ENCODE data around the gene TRMT61B.

Gene TRMT61B

DNA sequence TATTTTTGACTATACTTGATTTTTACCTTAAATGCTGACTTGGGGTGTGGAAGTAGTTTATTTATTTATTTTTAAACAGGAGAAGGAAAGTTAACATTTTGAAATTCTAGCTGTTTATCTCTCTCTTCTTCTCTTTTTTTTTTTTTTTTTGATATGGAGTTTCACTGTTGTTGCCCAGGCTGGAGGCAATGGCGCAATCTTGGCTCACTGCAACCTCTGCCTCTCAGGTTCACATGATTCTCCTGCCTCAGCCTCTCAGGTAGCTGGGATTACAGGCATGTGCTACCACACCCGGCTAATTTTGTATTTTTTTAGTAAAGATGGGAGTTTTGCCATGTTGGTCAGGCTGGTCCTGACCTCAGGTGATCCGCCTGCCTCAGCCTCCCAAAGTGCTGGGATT is 35.4 kb upstream of the TRMT61B start:
- POLR2A ChIA-PET = no interaction called here
- TF ChIP-seq, protein P1, sequence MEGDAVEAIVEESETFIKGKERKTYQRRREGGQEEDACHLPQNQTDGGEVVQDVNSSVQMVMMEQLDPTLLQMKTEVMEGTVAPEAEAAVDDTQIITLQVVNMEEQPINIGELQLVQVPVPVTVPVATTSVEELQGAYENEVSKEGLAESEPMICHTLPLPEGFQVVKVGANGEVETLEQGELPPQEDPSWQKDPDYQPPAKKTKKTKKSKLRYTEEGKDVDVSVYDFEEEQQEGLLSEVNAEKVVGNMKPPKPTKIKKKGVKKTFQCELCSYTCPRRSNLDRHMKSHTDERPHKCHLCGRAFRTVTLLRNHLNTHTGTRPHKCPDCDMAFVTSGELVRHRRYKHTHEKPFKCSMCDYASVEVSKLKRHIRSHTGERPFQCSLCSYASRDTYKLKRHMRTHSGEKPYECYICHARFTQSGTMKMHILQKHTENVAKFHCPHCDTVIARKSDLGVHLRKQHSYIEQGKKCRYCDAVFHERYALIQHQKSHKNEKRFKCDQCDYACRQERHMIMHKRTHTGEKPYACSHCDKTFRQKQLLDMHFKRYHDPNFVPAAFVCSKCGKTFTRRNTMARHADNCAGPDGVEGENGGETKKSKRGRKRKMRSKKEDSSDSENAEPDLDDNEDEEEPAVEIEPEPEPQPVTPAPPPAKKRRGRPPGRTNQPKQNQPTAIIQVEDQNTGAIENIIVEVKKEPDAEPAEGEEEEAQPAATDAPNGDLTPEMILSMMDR (IDR thresholded peaks at IDR 0.05; ENCODE audit: control extremely low read depth, extremely low read depth, low read depth, missing control alignments) = no peak
- DNase-seq (ENCODE audit: extremely low spot score) = no peak
- CTCF ChIA-PET = interaction anchor here (1.4 to 1.6 kb wide), 2 partner anchors 12 to 16 kb away, joined by 3 read pairs; partner anchors contain the start of gene WDR43

DNA sequence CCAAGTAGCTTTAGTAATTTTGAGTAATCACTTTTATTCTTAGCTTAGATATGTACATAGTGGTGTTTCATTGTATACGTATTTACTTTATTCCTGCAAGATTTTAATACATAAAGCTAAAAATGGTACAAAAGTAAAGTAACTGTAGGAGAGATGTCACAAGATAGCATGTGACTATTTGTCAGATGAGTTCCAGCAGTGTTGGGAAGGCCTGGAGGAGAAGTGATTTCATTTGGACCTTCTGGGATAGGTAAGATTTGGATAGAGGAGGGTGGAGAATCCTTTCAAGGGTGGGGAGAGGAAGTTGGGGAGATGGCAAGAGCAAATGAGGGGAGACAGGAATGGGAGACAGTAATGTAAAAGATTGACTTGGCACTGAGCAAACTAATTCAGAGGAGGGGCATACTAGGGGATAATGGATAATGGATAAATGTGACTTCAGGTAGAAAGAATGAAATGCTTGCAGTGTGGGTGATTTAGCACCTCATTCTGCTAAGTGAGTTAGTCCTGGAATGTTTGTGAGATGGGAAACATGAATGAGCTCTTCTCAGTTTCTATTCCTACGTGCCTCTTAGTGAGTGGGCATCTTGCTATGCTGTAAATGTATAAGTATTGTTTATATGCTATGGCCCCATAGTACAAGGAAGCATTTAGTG is 34.8 kb upstream of the TRMT61B start:
- POLR2A ChIA-PET = no interaction called here
- DNase-seq (ENCODE audit: extremely low spot score) = no peak
- CTCF ChIA-PET = interaction anchor here (1.2 to 1.6 kb wide), 3 partner anchors 11 to 36 kb away, joined by 3 read pairs; partner anchors contain the start of gene WDR43
- TF ChIP-seq, protein P1 (IDR thresholded peaks at IDR 0.05; ENCODE audit: control extremely low read depth, extremely low read depth, low read depth, missing control alignments) = no peak

DNA sequence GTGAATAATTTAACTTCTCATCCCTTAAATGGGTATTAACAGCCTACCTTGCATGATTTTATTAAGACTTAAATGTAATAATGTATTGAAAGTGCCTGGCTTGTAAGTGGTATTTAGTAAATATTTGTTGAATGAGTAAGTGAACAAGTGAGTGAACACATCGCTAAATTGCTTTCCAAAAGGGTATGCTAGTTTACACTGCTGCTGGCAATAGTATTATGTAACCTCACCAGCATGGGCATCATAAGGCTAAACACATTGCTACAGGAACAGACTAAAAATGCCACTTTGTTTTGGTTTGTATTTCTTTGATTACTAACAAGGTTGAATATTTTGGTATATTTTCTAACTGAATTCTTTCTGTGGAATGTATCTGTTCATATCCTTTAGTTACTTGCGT is 34.2 kb upstream of the TRMT61B start:
- ChIA-PET CTCF (interaction anchor here (1.2 kb wide), 1 partner anchor 35 kb away, joined by 3 read pairs; no protein-coding TSS in a partner anchor), POLR2A (no interaction called here)
- TF ChIP-seq, protein P1 (IDR thresholded peaks at IDR 0.05; ENCODE audit: control extremely low read depth, extremely low read depth, low read depth, missing control alignments) = no peak
- DNase-seq (ENCODE audit: extremely low spot score) = no peak

DNA sequence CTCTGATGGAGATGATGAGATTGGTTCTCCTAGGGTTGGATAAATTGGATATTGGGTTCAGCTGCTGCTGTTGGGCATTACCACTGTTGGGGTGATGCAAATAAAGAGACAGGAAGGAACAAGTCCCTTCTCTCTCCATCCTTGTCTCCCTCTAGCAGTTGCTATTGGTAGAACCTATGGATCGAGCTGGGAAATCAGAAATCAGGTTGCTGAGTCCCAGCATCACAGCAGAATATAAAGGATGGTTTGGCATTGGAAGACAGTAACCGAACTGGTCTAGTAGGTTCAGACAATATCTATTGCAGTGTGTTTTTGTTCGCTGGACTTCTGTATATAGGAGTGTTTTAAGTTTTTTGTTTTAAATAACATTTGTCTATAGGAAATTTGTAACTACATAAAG is 32.5 kb upstream of the TRMT61B start:
- DNase-seq (ENCODE audit: extremely low spot score) = no peak
- CTCF ChIA-PET = interaction anchor here (1.8 kb wide), 1 partner anchor 11 kb away, joined by 4 read pairs; no protein-coding TSS in a partner anchor
- TF ChIP-seq, protein P1 (IDR thresholded peaks at IDR 0.05; ENCODE audit: control extremely low read depth, extremely low read depth, low read depth, missing control alignments) = no peak
- POLR2A ChIA-PET = no interaction called here

DNA sequence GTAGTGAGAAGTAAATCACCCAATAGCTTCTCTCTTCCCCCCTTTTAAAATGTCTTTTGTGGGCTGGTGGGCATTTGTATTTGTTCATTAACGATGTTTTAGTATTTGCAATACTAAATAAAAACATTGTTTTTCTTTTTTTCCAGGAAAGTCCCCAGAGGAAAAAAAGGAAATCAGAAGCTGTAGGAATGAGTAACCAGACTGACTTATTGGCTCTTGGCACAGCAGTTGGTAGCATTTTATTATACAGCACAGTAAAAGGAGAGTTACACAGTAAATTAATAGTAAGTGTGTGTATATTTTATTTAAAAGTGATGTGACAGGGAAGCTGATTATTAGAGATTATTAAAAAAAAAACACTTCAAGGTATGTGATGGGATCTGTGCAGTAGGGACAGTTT is 31.7 kb upstream of the TRMT61B start:
- CTCF ChIA-PET = interaction anchor here (0.9 to 1.8 kb wide), 2 partner anchors 11 to 25 kb away, joined by 3 to 4 read pairs; no protein-coding TSS in a partner anchor
- TF ChIP-seq, protein P1 (IDR thresholded peaks at IDR 0.05; ENCODE audit: control extremely low read depth, extremely low read depth, low read depth, missing control alignments) = no peak
- DNase-seq (ENCODE audit: extremely low spot score) = no peak
- POLR2A ChIA-PET = no interaction called here

DNA sequence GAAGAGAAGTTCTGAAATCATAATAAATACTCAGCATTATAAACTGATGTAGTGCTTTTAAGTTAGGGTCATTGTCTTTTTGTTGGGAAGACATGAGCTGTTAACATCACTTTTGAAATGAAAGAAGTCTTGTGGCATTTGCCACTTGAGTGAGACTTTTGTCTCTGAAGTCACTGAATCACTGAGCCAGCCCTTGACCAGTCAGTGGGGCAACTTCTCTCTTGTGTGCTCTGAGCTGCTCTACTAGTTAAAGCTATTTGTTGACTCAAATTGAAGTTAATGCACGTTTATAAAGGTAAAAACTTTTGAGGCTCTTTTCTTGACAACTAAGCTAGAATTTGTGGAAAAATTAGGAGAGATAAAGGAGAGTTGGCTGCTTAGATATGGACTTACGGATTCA is 31.1 kb upstream of the TRMT61B start:
- TF ChIP-seq, protein P1 (IDR thresholded peaks at IDR 0.05; ENCODE audit: control extremely low read depth, extremely low read depth, low read depth, missing control alignments) = no peak
- ChIA-PET CTCF (interaction anchor here (0.9 to 1.8 kb wide), 3 partner anchors 12 to 307 kb away, joined by 3 to 4 read pairs (median 3); no protein-coding TSS in a partner anchor), POLR2A (no interaction called here)
- DNase-seq (ENCODE audit: extremely low spot score) = no peak
